NCI-H345 treated with DMSO at 0.1 percent for 48 hours (cell line): ENCODE measurements around the gene UBXN7.
"Not testable (repeated sequence)": the region's sequence is repeated elsewhere in the genome, so short reads cannot be mapped to it uniquely, and the experiment has no call there.

Experiments used
- DNase-seq: peaks from one replicate; lab custom pipeline; 2025; ENCODE audit not compliant: unreplicated experiment; lab: John Stamatoyannopoulos, UW

The UBXN7 gene

GRCh38 chr3:196357905-196358304 is 74.3 kb downstream of the UBXN7 start:
- DNase-seq, result no peak

GRCh38 chr3:196356556-196356955 is 75.7 kb downstream of the UBXN7 start:
- DNase-seq, result no peak

GRCh38 chr3:196355668-196356067 is 76.6 kb downstream of the UBXN7 start:
- no peak for DNase-seq

- DNase-seq, result no peak
Observed at GRCh38 chr3:196354132-196354531, 78.1 kb downstream of the UBXN7 start.

GRCh38 chr3:196351541-196351940 is 80.7 kb downstream of the UBXN7 start:
- no peak for DNase-seq

- no peak for DNase-seq
Observed at GRCh38 chr3:196350067-196350466, 82.2 kb downstream of the UBXN7 start.

- no peak for DNase-seq
Observed at GRCh38 chr3:196348698-196349097, 83.5 kb downstream of the UBXN7 start.

GRCh38 chr3:196344663-196345062 is 87.6 kb downstream of the UBXN7 start:
- DNase-seq, result no peak

- not testable (repeated sequence) for DNase-seq
Observed at GRCh38 chr3:196343917-196344316, 88.3 kb downstream of the UBXN7 start.

GRCh38 chr3:196341137-196341536 is 91.1 kb downstream of the UBXN7 start:
- DNase-seq, result no peak

GRCh38 chr3:196340466-196340865 is 91.8 kb downstream of the UBXN7 start:
- no peak for DNase-seq

GRCh38 chr3:196339493-196340254 is 92.6 kb downstream of the UBXN7 start:
- DNase-seq, result no peak

GRCh38 chr3:196339044-196339443 is 93.2 kb downstream of the UBXN7 start:
- DNase-seq, result no peak

- no peak for DNase-seq
Observed at GRCh38 chr3:196336319-196337145, 95.7 kb downstream of the UBXN7 start.

GRCh38 chr3:196335503-196335948 is 96.7 kb downstream of the UBXN7 start:
- no peak for DNase-seq

- no peak for DNase-seq
Observed at GRCh38 chr3:196334982-196335381, 97.2 kb downstream of the UBXN7 start.

GRCh38 chr3:196332168-196332567 is 100.1 kb downstream of the UBXN7 start:
- no peak for DNase-seq

- DNase-seq, result no peak
Observed at GRCh38 chr3:196327405-196327804, 104.8 kb downstream of the UBXN7 start.

GRCh38 chr3:196326936-196327335 is 105.3 kb downstream of the UBXN7 start:
- DNase-seq, result no peak

GRCh38 chr3:196323691-196324090 is 108.5 kb downstream of the UBXN7 start:
- no peak for DNase-seq

GRCh38 chr3:196323016-196323415 is 109.2 kb downstream of the UBXN7 start:
- DNase-seq, result no peak

GRCh38 chr3:196321162-196321561 is 111.1 kb downstream of the UBXN7 start:
- DNase-seq, result no peak
